Neural progenitor cell (in vitro differentiated cells): Measurements from ENCODE around the gene LRRC73. TPM values are rescaled to one million over a fixed set of nuclear protein-coding genes. Genes with fewer than 3 reads are reported as not detected.
"Not testable (repeated sequence)": the region's sequence is repeated elsewhere in the genome, so short reads cannot be mapped to it uniquely, and the experiment has no call there.

Source experiments
- DNase-seq: peaks from one replicate; pipeline ENCODE4 v3.0.0-alpha.2; 2016; ENCODE audit warnings: low spot score
- H2AFZ ChIP-seq: fragments of 200-600 bp; sonication (generic); replicated peaks from 2 replicates; pipeline ENCODE4 v1.6.1; 2016; ENCODE audit warnings: antibody characterized with exemption
- H3F3A ChIP-seq: fragments of 200-600 bp; sonication (generic); 2 replicates; pipeline ENCODE4 v1.6.1; 2016; ENCODE audit warnings: antibody characterized with exemption, low read depth
- H3K27ac ChIP-seq: fragments of 200-600 bp; sonication (generic); 2 replicates; pipeline ENCODE4 v1.5.1; 2016; ENCODE audit warnings: mild to moderate bottlenecking
- H3K27me3 ChIP-seq: fragments of 200-600 bp; sonication (generic); 2 replicates; pipeline ENCODE4 v1.6.1; 2016; ENCODE audit warnings: mild to moderate bottlenecking, moderate library complexity
- H3K36me3 ChIP-seq: fragments of 200-600 bp; sonication (generic); 2 replicates; pipeline ENCODE4 v1.5.1; 2016
- H3K4me1 ChIP-seq: fragments of 200-600 bp; sonication (generic); 2 replicates; pipeline ENCODE4 v1.6.1; 2016; ENCODE audit warnings: mixed run types
- H3K4me2 ChIP-seq: fragments of 200-600 bp; sonication (generic); 2 replicates; pipeline ENCODE4 v1.6.1; 2016
- H3K4me3 ChIP-seq: fragments of 200-600 bp; sonication (generic); 2 replicates; pipeline ENCODE4 v1.5.1; 2016
- H3K79me2 ChIP-seq: fragments of 200-600 bp; sonication (generic); 2 replicates; pipeline ENCODE4 v1.6.1; 2016; ENCODE audit warnings: low read depth
- H3K9ac ChIP-seq: fragments of 200-600 bp; sonication (generic); 2 replicates; pipeline ENCODE4 v1.6.1; 2016
- H3K9me3 ChIP-seq: fragments of 200-600 bp; sonication (generic); 2 replicates; pipeline ENCODE4 v1.5.1; 2016; ENCODE audit warnings: low read depth
- H4K20me1 ChIP-seq: fragments of 200-600 bp; sonication (generic); 2 replicates; pipeline ENCODE4 v1.6.1; 2016; ENCODE audit warnings: low read depth
- H3K27ac Mint-ChIP-seq: 3 replicates; pipeline ENCODE4 v1.8.0; 2021; ENCODE audit warnings: mixed read lengths
- H3K27me3 Mint-ChIP-seq: 2 replicates; pipeline ENCODE4 v1.8.0; 2022; ENCODE audit warnings: low read depth, mild to moderate bottlenecking, inconsistent platforms, moderate library complexity, mixed read lengths; ENCODE audit not compliant: insufficient read depth
- H3K36me3 Mint-ChIP-seq: 3 replicates; pipeline ENCODE4 v1.8.0; 2021; ENCODE audit warnings: mixed read lengths
- H3K4me1 Mint-ChIP-seq: 3 replicates; pipeline ENCODE4 v1.8.0; 2021; ENCODE audit warnings: mixed read lengths
- H3K4me3 Mint-ChIP-seq: 3 replicates; pipeline ENCODE4 v1.8.0; 2021; ENCODE audit warnings: mild to moderate bottlenecking, moderate library complexity, mixed read lengths
- H3K9me3 Mint-ChIP-seq: 3 replicates; pipeline ENCODE4 v1.8.0; 2020; ENCODE audit warnings: mixed read lengths
- EZH2 ChIP-seq: fragments of 200-600 bp; sonication (generic); IDR thresholded peaks from 2 replicates; pipeline ENCODE4 v1.6.1; 2017; ENCODE audit warnings: antibody characterized with exemption, mild to moderate bottlenecking, moderate library complexity
- EZH2phosphoT487 ChIP-seq: fragments of 200-600 bp; sonication (generic); IDR thresholded peaks from 2 replicates; pipeline ENCODE4 v1.6.1; 2017; ENCODE audit warnings: antibody characterized with exemption
- total RNA-seq: library from RNA; depleted of rRNA; stranded (reverse); fragments of >200 nt; gene quantifications from 2 replicates; pipeline ENCODE4 v1.2.3, GENCODE V29; 2015; ENCODE audit warnings: low replicate concordance
- TF ChIP-seq, protein P1 (sequence below): fragments of 200-600 bp; sonication (generic); IDR thresholded peaks from 2 replicates; pipeline ENCODE4 v1.5.1; 2017; ENCODE audit warnings: antibody characterized with exemption, mild to moderate bottlenecking

Gene LRRC73
- total RNA-seq, 1 donor from 2014 or later, result not detected

DNA sequence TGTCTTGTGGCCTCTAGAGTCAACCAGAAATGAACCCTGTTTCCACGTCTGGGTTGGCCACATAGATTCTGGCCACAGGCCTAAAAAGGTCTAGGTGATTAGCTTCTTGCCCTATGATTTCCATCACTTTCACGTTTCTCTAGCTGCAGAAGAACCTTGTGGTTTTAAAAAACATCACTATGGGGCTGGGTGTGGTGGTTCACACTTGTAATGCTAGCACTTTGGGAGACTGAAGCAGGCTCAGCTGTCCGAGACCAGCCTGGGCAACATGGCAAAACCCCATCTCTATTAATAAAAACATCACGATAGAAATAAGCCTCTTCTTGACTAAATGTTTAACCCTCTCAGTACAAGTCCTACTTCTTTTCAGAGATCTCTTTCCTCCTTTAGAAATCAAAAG, 34.3 kb upstream of the LRRC73 start:
- no peaks in the 10 kb centered on the region for H3K4me1 Mint-ChIP-seq
- Histone ChIP-seq H4K20me1 (no peaks in the 10 kb centered on the region), H3F3A (no peaks in the 10 kb centered on the region), H3K9me3 (no peaks in the 10 kb centered on the region), H3K4me3 (no peak overlapping the region), H3K4me2 (no peak overlapping the region), H3K27me3 (no peaks in the 10 kb centered on the region), H3K9ac (no peak overlapping the region), H3K36me3 (peaks cover 43% of the 10 kb centered on the region), H3K4me1 (no peaks in the 10 kb centered on the region), H3K79me2 (no peaks in the 10 kb centered on the region), H2AFZ (no peak overlapping the region), H3K27ac (no peak overlapping the region)
- peaks cover 30% of the 10 kb centered on the region for H3K36me3 Mint-ChIP-seq
- no peak overlapping the region for H3K27ac Mint-ChIP-seq
- TF ChIP-seq EZH2phosphoT487 (no peak), EZH2 (no peak)
- TF ChIP-seq, protein P1, sequence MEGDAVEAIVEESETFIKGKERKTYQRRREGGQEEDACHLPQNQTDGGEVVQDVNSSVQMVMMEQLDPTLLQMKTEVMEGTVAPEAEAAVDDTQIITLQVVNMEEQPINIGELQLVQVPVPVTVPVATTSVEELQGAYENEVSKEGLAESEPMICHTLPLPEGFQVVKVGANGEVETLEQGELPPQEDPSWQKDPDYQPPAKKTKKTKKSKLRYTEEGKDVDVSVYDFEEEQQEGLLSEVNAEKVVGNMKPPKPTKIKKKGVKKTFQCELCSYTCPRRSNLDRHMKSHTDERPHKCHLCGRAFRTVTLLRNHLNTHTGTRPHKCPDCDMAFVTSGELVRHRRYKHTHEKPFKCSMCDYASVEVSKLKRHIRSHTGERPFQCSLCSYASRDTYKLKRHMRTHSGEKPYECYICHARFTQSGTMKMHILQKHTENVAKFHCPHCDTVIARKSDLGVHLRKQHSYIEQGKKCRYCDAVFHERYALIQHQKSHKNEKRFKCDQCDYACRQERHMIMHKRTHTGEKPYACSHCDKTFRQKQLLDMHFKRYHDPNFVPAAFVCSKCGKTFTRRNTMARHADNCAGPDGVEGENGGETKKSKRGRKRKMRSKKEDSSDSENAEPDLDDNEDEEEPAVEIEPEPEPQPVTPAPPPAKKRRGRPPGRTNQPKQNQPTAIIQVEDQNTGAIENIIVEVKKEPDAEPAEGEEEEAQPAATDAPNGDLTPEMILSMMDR, result no peak
- no peaks in the 10 kb centered on the region for H3K9me3 Mint-ChIP-seq
- no peak for DNase-seq
- H3K27me3 Mint-ChIP-seq, result no peaks in the 10 kb centered on the region
- no peak overlapping the region for H3K4me3 Mint-ChIP-seq

GRCh38 chr6:43541774-43542471, 31.8 kb upstream of the LRRC73 start:
- no peak for TF ChIP-seq EZH2
- TF ChIP-seq EZH2phosphoT487, result no peak
- TF ChIP-seq, protein P1, result no peak
- H3K36me3 Mint-ChIP-seq, result peaks cover 26% of the 10 kb centered on the region
- H3K9ac ChIP-seq, result no peak overlapping the region
- H3K4me1 ChIP-seq, result no peaks in the 10 kb centered on the region
- H3K4me3 Mint-ChIP-seq, result no peak overlapping the region
- H3K4me2 ChIP-seq, result no peak overlapping the region
- no peaks in the 10 kb centered on the region for H3K9me3 Mint-ChIP-seq
- no peak overlapping the region for H2AFZ ChIP-seq
- no peaks in the 10 kb centered on the region for H4K20me1 ChIP-seq
- H3K79me2 ChIP-seq, result no peaks in the 10 kb centered on the region
- H3F3A ChIP-seq, result no peaks in the 10 kb centered on the region
- no peak for DNase-seq
- H3K36me3 ChIP-seq, result peaks cover 32% of the 10 kb centered on the region
- H3K27ac Mint-ChIP-seq, result no peak overlapping the region
- H3K27ac ChIP-seq, result no peak overlapping the region
- no peaks in the 10 kb centered on the region for H3K9me3 ChIP-seq
- no peaks in the 10 kb centered on the region for H3K27me3 ChIP-seq
- H3K27me3 Mint-ChIP-seq, result no peaks in the 10 kb centered on the region
- H3K4me3 ChIP-seq, result no peak overlapping the region
- no peaks in the 10 kb centered on the region for H3K4me1 Mint-ChIP-seq

- Histone ChIP-seq H3K9ac (no peak overlapping the region), H3K27ac (no peak overlapping the region), H3K79me2 (no peaks in the 10 kb centered on the region), H3K4me1 (no peaks in the 10 kb centered on the region), H2AFZ (no peak overlapping the region), H3K4me2 (no peak overlapping the region), H3F3A (no peaks in the 10 kb centered on the region), H3K4me3 (no peak overlapping the region), H4K20me1 (no peaks in the 10 kb centered on the region), H3K9me3 (no peaks in the 10 kb centered on the region), H3K36me3 (peaks cover 21% of the 10 kb centered on the region), H3K27me3 (no peaks in the 10 kb centered on the region)
- Mint-ChIP-seq H3K9me3 (no peaks in the 10 kb centered on the region), H3K27ac (no peak overlapping the region), H3K4me3 (no peak overlapping the region), H3K4me1 (no peaks in the 10 kb centered on the region), H3K27me3 (no peaks in the 10 kb centered on the region), H3K36me3 (peaks cover 15% of the 10 kb centered on the region)
- DNase-seq, result no peak
- no peak for TF ChIP-seq EZH2phosphoT487
- TF ChIP-seq, protein P1, result no peak
Measured at GRCh38 chr6:43540507-43540906, 30.4 kb upstream of the LRRC73 start.

GRCh38 chr6:43539409-43539808, 29.3 kb upstream of the LRRC73 start:
- H4K20me1 ChIP-seq, H3K4me1 Mint-ChIP-seq, H3K27ac ChIP-seq, H3K4me2 ChIP-seq, H3K4me3 ChIP-seq, H3K9me3 ChIP-seq, H3K27ac Mint-ChIP-seq, H3K4me3 Mint-ChIP-seq, H3K27me3 ChIP-seq, H3K9ac ChIP-seq, H3F3A ChIP-seq, H2AFZ ChIP-seq, H3K27me3 Mint-ChIP-seq, DNase-seq, H3K79me2 ChIP-seq, H3K9me3 Mint-ChIP-seq, H3K4me1 ChIP-seq: not testable (repeated sequence)
- peaks cover 13% of the 10 kb centered on the region for H3K36me3 Mint-ChIP-seq
- peaks cover 20% of the 10 kb centered on the region for H3K36me3 ChIP-seq

GRCh38 chr6:43538986-43539385, 28.8 kb upstream of the LRRC73 start:
- not testable (repeated sequence) for H3K4me2 ChIP-seq, H3K27me3 ChIP-seq, DNase-seq, H3F3A ChIP-seq, H3K4me1 ChIP-seq, H3K4me3 ChIP-seq, H3K9ac ChIP-seq, H4K20me1 ChIP-seq, H3K9me3 ChIP-seq, H3K4me1 Mint-ChIP-seq, H3K27ac ChIP-seq, H3K4me3 Mint-ChIP-seq, H3K27ac Mint-ChIP-seq, H3K79me2 ChIP-seq, H3K9me3 Mint-ChIP-seq, H2AFZ ChIP-seq, H3K27me3 Mint-ChIP-seq
- H3K36me3 ChIP-seq, result peaks cover 20% of the 10 kb centered on the region
- H3K36me3 Mint-ChIP-seq, result peaks cover 12% of the 10 kb centered on the region
